ENCODE measurements around the gene GLRA3.
"Not testable (repeated sequence)": the region's sequence is repeated elsewhere in the genome, so short reads cannot be mapped to it uniquely, and the experiment has no call there.

The GLRA3 gene

DNA sequence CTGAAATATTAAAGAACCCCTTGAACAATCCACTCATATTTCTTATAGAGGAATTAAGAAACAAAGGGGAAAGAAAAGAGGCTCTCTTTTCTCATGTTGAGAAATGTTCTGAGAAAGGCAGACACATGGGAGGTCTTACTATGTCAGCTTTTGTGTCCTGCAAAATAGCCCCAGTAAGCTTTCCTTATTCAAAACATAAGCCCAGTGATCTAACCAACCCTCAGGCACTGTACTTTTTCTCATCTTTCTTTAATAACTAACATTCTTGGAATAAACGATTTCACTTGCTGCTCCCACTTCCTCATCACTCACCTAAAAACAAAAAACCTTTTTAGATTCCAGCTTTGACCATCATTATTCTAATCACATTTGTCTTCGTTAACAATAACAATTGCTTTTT, 115.9 kb downstream of the GLRA3 start:
- no peak for DNase-seq

DNA sequence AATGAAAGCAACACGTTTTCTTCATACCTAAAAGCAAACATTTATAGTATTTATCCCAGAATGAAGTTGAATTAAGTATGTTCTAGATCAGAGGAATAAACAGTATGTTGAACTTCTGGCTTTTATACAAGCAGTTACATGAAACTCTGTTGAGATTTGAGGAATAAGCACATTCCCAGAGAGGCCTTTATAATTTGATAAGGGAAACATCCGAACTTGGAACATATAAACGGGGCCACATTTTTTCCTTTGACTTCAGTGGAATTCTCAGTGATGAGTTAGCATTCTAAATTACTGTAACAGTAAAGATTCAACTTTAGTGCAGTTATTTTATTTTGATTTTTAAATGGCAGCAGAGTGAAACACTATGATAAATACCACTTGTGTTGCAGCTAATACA, 119.5 kb downstream of the GLRA3 start:
- no peak for DNase-seq

DNA sequence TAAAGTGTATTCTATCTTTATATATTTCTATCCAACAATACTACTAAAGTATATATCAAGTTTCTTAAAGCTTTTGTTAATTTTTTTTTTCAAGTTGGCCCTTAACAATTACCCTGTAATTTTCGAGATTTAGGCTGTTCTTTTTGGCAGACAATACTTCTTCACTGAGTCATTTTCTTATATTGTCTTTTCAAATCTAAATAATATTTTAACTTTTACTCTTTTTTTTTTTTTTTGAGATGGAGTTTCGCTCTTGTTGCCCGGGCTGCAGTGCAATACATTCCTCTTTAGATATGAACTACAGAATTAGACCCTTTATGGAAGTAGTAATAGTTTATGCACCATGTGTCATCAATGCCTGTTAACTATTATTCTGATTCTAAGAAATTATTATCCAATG, 120.7 kb downstream of the GLRA3 start:
- DNase-seq: no peak

DNA sequence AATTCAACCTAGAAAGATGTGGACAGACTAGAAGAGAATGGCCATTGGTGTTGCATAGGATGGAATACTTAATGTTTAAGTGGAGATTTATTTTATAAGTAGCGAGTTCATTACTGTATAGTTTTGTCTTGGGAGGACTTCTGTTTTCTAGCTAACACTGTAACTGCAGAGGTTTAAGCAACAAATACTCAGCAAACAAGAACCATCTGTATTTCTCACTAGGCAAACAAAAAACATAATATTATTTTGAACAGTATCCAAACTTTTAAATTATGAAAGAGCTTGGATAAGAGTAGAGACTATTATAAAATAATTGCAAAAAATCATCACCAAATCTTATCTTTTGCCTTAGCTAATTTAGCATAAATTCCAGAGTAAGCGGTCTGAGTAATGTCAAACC, 121.1 kb downstream of the GLRA3 start:
- DNase-seq: no peak

DNA sequence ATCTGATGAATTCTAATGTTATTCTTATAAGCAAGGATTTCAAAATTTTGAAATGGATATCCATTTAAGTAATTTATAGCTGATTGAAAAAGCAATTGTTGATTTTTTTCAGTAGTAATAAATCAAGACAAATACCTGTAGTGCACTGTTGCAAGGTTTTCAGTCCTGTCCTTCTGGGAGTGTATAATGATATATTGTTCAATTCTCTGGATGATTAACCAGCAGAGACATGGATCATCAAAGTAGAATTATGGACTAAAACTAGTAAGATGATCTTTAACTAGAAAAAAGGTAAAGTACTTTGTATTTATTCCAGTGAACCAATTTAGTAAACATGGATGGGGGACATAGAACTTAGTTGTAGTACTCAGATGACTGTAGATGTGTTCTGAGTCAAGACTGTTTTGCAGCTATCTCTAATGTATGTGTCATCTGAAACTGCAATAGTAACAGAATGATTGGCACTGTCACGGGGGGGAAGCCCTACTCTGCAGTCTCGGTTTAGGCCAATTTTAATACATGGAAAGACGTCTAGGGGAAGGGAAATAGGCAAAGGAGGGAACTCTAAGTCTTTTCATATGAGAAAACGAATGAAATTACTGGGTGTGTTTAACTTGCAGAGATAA, 121.9 kb downstream of the GLRA3 start:
- DNase-seq: no peak

DNA sequence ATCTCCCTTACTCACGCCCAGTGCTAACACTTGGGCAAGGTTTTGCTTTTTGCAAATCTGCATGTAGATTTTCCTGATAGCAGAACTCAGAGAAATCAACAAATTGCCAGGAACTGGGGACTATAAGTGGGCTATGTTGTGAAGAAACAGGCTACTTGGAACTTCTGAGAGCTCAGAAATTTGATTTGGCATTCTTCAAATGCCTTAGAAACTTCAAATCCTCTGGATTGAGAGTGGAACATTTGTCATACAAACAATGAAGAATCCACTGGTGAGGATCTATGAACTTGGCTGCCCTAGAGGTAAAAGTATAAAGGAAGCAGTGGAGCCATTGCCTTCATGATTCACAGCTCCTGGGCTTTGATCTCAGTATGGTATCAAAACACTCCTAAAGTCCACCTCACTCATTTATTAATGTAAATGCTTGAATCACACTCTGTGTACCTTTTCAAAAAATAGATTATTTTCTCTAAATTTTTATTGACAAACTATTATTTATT, 126.0 kb downstream of the GLRA3 start:
- no peak for DNase-seq

DNA sequence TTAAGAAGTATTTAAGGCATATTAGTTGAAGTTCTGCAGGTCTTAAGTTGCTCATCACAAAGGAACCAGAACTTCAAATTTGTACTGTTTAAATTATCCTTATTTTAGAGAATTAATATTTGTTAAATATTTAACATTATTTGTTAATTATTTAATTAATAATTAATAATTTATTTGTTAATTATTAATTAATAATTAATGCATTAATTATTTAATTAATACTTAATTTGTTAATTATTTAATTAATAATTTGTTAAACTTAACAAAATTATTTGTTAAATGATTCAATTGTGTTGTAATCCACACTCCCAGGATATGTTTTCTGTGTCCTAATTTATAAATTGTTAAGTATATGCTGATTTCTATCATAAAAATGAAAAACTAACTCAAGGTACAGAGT, 129.4 kb downstream of the GLRA3 start:
- no peak for DNase-seq

DNA sequence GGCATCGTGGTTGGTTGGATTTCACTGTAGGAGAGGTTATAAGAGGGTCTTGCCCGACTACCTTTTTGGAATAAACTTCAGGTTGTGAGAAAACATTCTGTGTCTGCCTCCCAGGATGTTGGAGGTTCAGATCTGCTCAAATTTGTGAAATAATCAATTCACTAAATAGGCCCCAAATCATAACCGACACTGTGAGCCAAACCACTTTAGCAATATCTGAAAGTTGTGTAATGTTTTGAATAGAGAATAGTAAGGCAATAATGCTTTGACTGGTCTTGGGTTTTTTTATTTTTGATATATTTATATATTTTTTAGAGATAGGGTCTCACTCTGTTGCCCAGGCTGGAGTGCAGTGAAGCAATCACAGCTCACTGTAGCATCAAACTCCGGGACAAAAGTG, 131.2 kb downstream of the GLRA3 start:
- no peak for DNase-seq

DNA sequence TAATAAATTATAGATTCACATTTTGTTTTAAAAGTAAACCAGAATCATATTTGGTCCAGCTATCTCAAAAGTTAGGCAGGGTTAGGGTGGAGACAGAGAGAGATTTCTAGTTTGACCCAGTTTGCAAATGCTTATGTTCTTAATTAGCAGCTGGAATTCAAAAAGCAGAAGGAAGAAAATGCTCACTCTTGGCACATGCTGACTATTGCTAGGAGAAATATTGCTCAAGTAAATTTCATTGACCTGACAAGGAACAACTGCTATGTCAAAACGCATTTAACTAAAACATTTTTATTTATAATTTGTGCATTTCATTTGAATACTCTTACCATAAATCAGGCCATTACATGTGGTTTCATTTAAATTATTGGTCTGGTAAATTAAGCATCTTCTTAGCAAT, 131.8 kb downstream of the GLRA3 start:
- DNase-seq: no peak

DNA sequence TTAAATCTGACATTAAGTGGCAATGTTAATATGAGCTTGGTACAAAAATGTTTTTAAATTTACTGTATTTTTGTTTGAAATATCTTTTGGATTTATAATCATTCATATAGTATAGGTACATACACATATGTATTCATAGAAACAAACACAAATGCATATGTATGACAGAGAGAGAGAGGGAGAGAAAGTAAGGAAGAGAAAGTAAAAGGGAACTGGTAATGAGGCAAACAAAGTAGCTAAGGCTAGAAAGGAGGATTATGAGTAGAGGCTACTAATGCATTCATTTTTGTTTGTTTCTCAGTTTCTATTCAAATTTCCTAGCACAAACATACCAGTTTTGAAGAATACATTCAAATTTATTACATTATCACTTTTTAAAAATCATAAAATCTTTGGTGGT, 132.4 kb downstream of the GLRA3 start:
- no peak for DNase-seq

DNA sequence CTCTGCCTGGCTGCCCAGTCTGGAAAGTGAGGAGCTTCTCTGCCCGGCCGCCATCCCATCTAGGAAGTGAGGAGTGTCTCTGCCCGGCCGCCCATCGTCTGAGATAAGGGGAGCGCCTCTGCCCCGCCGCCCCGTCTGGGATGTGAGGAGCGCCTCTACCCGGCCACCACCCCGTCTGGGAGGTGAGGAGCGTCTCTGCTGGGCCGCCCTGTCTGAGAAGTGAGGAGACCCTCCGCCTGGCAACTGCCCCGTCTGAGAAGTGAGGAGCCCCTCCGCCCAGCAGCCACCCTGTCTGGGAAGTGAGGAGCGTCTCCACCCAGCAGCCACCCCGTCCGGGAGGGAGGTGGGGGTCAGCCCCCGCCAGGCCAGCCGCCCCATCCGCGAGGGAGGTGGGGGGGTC, 137.2 kb downstream of the GLRA3 start:
- not testable (repeated sequence) for DNase-seq

DNA sequence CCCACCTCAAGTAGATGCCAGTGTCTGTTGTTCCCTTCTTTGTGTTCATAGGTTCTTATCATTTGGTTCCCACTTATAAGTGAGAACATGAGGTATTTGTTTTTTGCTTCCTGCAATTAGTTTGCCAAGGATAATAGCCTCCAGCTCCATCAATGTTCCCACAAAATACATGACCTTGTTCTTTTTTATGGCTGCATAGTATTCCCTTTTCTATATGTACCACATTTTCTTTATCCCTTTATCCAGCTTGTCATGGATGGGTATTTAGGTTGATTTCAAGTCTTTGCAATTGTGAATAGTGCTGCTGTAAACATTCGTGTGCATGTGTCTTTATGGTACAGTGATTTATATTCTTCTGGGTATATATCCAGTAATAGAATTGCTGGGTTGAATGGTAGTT, 138.4 kb downstream of the GLRA3 start:
- DNase-seq: no peak

DNA sequence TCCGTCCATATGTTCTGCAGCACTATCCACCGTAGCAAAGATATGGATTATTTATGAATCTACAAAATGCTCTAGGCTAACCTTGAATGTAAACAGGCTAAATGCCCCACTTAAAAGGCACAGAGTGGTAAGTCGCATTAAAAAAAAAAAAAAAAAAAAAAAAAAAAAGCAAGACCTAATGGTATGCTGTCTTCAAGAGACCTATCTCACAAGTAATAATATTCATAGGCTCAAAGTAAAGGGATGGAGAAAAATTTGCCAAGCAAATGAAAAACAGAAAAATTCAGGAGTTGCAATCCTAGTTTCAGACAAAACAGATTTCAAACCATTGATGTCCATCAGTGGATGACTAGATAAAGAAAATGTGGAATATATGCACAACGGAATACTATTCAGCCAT, 139.4 kb downstream of the GLRA3 start:
- DNase-seq: no peak

DNA sequence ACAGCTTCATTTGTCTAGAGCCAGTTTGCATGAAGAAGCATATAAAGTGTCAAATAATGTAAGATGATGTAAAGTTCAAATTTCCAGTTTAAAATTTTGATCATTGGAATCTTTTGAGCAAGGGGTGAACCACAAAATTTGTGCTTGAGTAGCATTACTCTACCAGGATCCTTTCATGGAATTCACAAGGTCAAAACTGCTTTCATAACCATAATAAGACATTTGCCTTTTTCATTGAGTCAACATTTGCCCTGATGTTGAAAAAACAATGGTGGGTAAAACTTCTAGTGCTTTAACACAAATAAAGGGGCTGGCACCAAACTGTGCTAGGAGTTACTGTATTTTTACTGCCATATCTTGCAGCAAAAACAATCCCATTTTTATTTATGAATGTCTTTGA, 142.2 kb downstream of the GLRA3 start:
- DNase-seq: no peak

DNA sequence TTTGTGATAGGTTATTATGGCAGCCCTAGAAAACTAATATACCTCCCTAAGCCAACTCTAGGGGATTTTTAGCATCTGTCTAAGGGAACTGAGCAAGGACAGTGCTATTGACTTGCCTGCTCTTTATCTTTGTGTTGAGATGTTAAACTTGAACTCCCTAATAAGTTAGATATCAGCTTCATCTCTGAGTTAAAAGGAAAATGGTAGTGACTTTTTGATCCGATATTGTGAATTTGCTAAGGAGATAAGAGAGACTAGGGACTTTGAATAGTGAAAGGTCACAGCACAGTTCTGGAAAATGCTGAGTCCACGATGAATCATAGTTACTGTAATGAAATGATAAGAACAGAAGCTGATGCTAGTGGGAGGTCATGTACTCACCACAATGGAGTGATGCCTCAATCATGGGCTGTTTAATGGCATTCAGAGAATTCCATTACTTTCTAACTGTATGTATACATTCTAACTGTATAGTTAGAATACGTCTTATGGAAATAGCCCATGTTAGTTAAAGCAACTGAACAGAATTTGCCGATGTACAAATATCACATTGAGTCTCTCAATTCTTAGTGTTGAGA, 147.2 kb downstream of the GLRA3 start:
- no peak for DNase-seq

DNA sequence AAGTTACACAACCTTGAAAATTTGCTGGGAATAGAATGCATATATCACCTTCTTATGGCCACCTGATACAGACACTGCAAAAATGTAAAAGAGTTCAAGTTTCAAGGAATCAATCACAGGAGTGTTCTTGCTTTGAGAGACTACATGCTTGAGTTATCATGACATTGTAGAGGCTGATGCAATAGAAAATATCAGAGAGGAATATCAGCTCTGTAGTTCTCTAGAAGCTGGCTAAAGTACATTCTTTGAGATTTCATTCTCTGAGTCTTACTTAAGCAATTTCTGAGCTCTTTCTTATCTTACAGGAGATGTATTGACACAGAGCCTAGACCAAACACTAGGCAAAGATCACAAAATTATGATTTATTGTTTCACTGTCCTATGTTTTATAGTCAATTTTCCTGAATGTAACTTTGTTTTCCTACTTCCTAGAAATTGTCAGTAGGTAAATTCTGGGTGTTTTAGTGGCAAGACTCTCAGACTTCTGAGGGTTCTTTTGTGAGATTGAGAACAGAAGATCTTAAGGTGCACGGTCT, 154.7 kb downstream of the GLRA3 start:
- no peak for DNase-seq

DNA sequence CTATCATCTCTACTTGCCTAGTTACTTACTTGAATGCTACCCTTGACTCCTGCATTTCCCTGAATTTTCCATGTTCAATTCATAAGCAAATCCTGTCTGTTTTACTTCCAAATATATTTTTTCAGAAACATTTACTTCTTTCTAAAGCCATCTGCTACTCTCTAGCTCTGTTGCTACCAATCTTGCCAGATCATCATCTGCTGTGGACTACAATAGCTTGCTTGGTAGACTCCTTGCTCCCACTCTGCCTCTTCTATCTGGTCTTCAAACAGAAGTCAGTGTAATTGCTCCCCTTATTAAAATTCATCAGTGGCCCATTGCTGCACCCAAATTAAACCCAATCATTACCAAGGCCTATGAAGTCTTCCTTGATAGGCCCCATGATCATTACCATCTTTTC, 155.2 kb downstream of the GLRA3 start:
- DNase-seq: no peak

DNA sequence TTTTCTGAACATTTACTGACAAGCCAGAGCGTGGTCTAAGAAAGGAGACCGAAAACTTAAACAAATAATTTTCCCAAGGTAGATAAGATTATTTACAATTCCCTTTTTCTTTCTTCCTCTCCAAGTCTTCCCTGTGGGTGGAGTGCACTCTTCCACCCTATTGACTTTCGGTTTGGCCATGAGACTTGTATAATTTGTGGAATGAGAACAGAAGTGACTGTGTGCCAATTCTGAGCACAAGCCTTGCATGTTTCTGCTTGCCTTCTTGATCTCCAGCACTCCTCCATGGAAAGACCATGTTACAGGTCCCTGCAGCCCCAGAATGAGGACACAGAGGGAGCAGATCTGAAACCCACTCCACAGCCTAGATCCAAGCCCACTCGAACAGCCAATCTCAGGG, 156.8 kb downstream of the GLRA3 start:
- DNase-seq: no peak

DNA sequence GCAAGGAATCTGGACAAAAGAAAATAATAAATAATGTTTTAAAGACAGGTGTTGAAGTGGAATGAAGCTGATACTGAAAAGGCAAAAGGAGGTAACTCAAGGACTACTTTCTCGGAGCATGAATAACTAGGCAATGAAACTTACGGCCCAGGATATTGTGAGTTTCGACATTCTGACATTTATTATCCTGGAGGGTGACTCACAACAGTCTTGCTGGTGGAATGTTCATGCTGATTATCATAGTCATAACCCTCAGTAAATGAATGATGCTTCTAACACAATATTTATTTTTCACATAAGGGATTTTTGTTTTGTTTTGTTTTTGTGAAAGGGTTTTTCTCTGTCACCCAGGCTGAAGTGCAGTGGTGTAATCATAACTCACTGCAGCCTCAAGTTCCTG, 159.8 kb downstream of the GLRA3 start:
- no peak for DNase-seq

DNA sequence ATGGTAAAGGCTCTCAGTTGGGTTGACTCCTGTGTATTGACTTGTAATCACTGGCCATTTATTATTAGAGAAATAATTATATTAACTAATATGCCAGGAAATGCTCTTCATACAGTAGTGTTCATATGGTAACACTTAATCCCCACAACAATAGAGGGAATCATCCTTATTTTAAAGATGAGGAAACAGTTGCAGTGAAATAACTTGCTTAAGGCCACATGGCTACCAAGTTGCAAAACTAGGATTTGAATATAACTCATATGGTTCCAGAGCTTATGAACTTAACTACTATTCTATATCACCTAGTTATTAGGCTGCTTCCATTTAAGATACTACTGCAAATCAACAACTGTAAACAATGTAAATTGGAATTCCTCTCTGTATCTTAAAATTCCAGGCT, 163.2 kb downstream of the GLRA3 start:
- DNase-seq: no peak

DNA sequence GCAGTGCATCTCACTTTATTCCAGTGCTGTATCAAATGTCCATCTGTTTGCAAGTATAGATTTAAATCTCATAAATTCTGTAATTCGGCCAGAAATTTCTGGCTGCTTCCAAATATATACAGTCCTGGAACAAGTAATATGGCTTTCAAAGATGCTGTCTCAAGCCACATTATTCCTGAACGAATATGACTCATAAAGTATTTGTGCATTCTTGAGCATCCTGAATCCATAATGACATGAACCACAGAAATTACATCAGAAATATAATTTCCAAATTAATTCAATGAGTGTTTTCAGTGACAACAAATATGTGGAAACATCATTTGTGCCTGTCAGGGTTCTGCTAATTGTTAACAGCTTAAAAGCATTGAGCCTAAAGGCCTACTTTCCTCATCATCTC, 165.8 kb downstream of the GLRA3 start:
- DNase-seq: no peak

DNA sequence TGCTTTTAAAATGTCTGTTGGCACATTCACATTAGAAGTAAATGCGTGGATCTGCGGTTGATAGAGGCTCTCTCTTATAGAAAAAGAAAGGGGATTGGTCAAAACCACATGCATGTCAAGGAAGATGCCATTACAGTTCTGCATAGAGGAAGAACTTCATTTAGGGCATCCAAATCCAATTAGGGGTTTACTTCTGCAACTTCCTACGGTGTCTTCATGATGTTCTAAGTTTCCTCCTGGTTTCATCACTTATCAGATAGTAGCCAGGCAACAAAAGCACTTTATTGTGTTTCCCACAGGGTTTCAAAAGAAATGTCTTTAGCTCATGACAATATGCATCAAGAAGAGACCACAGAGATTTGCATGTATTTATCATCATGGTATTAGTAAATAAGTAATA, 170.8 kb downstream of the GLRA3 start:
- no peak for DNase-seq

DNA sequence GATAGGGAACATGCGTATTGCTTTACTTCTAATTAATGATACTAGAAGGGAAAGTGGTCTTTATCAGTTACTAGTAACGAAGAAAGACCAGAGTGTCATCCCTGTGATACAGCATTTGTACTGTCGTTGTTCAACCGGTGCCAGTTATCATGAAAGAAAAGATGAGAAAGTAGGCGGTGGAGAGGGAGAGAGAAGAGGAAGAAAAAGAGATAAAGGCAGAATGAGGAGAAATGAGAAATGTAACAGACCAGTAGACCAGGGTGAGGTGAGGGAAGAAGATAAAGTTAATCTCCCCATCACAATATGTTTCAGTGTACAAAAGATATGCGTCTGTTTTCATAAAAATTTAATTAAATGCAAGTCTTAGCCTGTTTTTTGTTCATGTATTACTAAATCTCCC, 171.6 kb downstream of the GLRA3 start:
- no peak for DNase-seq

DNA sequence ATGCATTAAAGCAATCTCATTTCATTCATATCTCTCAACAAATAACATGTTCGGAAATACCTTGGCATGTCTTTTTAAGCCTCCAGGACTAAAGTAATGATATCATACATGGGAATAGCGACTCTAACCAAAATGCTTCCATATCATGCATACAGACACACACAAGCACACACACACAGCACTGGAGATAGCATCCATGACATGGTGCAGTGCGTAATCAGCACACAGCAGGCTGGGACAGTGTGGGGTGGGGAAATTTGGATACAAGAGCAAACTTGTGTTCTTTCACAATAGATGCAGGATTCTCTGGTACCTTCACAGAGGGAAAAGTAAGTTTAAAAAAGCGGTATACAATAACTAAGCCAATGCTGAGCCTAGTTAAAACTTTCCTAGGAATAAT, 174.4 kb downstream of the GLRA3 start:
- no peak for DNase-seq

DNA sequence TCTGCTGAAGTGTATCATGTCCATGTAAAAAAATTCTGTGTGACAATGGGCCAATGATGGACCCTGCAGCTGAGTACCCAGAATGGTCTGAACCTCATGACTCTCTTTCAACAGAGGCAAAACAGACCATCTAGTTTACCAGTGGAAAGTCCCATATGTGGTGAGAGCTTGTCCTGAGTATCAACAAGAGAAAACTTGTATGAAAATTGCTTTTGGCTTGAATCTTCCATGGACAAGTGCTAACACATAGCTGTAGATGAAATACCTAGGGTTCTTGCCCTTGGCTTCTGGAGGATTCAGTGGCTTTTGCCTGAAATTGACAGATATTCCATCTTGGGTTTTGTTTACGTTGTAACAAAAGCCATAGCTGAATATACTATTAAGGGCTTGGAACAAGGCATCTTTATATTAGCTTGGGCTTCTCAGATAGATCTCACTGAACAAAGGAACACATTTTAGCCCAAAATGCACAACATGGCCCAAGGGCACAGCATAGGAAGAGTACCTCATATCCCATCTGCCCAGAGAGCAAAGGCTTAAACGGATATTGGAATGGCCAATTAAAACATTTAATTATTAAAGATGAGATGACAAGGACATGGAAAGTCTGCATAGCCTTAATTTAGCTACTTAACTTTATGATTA, 178.2 kb downstream of the GLRA3 start:
- DNase-seq: no peak

All from NCI-H2107 (cell line).